HEK293 (cell line): ENCODE measurements around the gene KIF18B.

Experiments
- CTCF ChIA-PET: fragments of 350-600 bp; formaldehyde crosslinking; extraction: SDS; loops from one replicate; lab custom pipeline; 2021; ENCODE audit warnings: antibody characterized with exemption; lab: Yijun Ruan, JAX
- POLR2A ChIA-PET: fragments of 300-600 bp; formaldehyde crosslinking; extraction: SDS; loops from one replicate; lab custom pipeline; 2020; ENCODE audit warnings: antibody characterized with exemption, inconsistent platforms; lab: Yijun Ruan, JAX
- H3K27ac ChIP-seq: fragments of 200-500 bp; sonication (Bioruptor generic); 2 replicates; pipeline ENCODE4 v1.5.1; 2014; ENCODE audit warnings: low read depth, low read length, control low read depth, inconsistent platforms; ENCODE audit errors: extremely low read depth
- H3K36me3 ChIP-seq, 2 experiments: fragments of 200-500 bp in 1 of 2; sonication (Bioruptor generic) in 1 of 2; 1 replicate in 1 of 2; 2 replicates in 1 of 2; pipeline ENCODE4 v1.5.1; 2014 to 2017; ENCODE audit warnings: inconsistent platforms in 2 of 2, low read length in 2 of 2; ENCODE audit not compliant: control insufficient read depth in 2 of 2, insufficient read depth in 1 of 2
- H3K4me1 ChIP-seq: fragments of 200-500 bp; sonication (Bioruptor generic); 2 replicates; pipeline ENCODE4 v1.5.1; 2014; ENCODE audit warnings: mild to moderate bottlenecking, low read length, inconsistent platforms; ENCODE audit not compliant: control insufficient read depth, insufficient read depth
- H3K4me3 ChIP-seq: 2 replicates; pipeline ENCODE4 v1.5.1; 2011; ENCODE audit warnings: low read depth, mild to moderate bottlenecking, control low read depth, low read length, moderate library complexity
- H3K9me3 ChIP-seq: fragments of 200-500 bp; sonication (Bioruptor generic); 2 replicates; pipeline ENCODE4 v1.5.1; 2014; ENCODE audit warnings: low read depth, low read length, inconsistent platforms; ENCODE audit not compliant: control insufficient read depth, insufficient read depth
- IKZF3 ChIP-seq: fragments of 450-650 bp; IDR thresholded peaks from 2 replicates; pipeline ENCODE4 v1.5.0; 2018; ENCODE audit warnings: missing biosample characterization, mild to moderate bottlenecking, missing genetic modification characterization, moderate library complexity
- OSR2 ChIP-seq: fragments of 450-650 bp; formaldehyde crosslinking; IDR thresholded peaks from 2 replicates; pipeline ENCODE4 v1.5.1; 2016; ENCODE audit warnings: missing biosample characterization, missing genetic modification characterization
- PRDM1 ChIP-seq: fragments of 450-650 bp; formaldehyde crosslinking; IDR thresholded peaks from 2 replicates; pipeline ENCODE4; 2016; ENCODE audit warnings: missing biosample characterization, missing genetic modification characterization
- SETDB1 ChIP-seq: IDR thresholded peaks from one replicate; pipeline ENCODE4 v1.6.1; 2017; ENCODE audit warnings: mild to moderate bottlenecking, low read length, moderate library complexity, mixed read lengths; ENCODE audit not compliant: insufficient read length
- SP7 ChIP-seq: fragments of 450-650 bp; formaldehyde crosslinking; IDR thresholded peaks from 2 replicates; pipeline ENCODE4 v1.5.1; 2016; ENCODE audit warnings: missing biosample characterization, missing genetic modification characterization
- TRIM28 ChIP-seq: IDR thresholded peaks from 2 replicates; pipeline ENCODE4 v1.6.1; 2011; ENCODE audit warnings: low read length, control low read depth, borderline replicate concordance
- ZBTB17 ChIP-seq: fragments of 450-650 bp; formaldehyde crosslinking; IDR thresholded peaks from 2 replicates; pipeline ENCODE4 v1.5.1; 2016; ENCODE audit warnings: missing biosample characterization, missing genetic modification characterization
- ZBTB21 ChIP-seq: fragments of 450-650 bp; formaldehyde crosslinking; IDR thresholded peaks from 2 replicates; pipeline ENCODE4 v1.5.1; 2017; ENCODE audit warnings: missing biosample characterization, missing genetic modification characterization
- ZBTB48 ChIP-seq: fragments of 450-650 bp; formaldehyde crosslinking; IDR thresholded peaks from 2 replicates; pipeline ENCODE4 v1.5.1; 2016; ENCODE audit warnings: missing biosample characterization, missing genetic modification characterization
- ZBTB8A ChIP-seq: fragments of 450-650 bp; formaldehyde crosslinking; IDR thresholded peaks from 2 replicates; pipeline ENCODE4 v1.5.1; 2016; ENCODE audit warnings: missing biosample characterization, missing genetic modification characterization
- ZEB2 ChIP-seq: fragments of 450-650 bp; formaldehyde crosslinking; IDR thresholded peaks from 2 replicates; pipeline ENCODE4 v1.5.1; 2016; ENCODE audit warnings: missing biosample characterization, missing genetic modification characterization
- ZFP69B ChIP-seq: fragments of 450-650 bp; formaldehyde crosslinking; IDR thresholded peaks from 2 replicates; pipeline ENCODE4 v1.5.1; 2016; ENCODE audit warnings: missing biosample characterization, missing genetic modification characterization
- ZIC2 ChIP-seq: fragments of 450-650 bp; formaldehyde crosslinking; IDR thresholded peaks from 2 replicates; pipeline ENCODE4 v1.5.1; 2016; ENCODE audit warnings: missing biosample characterization, missing genetic modification characterization
- ZNF146 ChIP-seq: fragments of 450-650 bp; formaldehyde crosslinking; IDR thresholded peaks from 2 replicates; pipeline ENCODE4 v1.5.1; 2016; ENCODE audit warnings: missing biosample characterization, missing genetic modification characterization
- ZNF175 ChIP-seq: fragments of 450-650 bp; formaldehyde crosslinking; IDR thresholded peaks from 2 replicates; pipeline ENCODE4 v1.5.1; 2016; ENCODE audit warnings: missing biosample characterization, missing genetic modification characterization
- ZNF24 ChIP-seq: fragments of 450-650 bp; formaldehyde crosslinking; IDR thresholded peaks from 2 replicates; pipeline ENCODE4 v1.5.1; 2016; ENCODE audit warnings: missing biosample characterization, missing genetic modification characterization
- ZNF274 ChIP-seq, 2 experiments: fragments of 200-500 bp in 1 of 2; fragments of 450-650 bp in 1 of 2; sonication (Bioruptor generic) in 1 of 2; formaldehyde crosslinking in 1 of 2; IDR thresholded peaks; 2 replicates each; pipeline versions ENCODE4 v1.5.1 to v1.6.1; 2014 to 2016; ENCODE audit warnings: borderline replicate concordance in 1 of 2, inconsistent platforms in 1 of 2, low read length in 1 of 2, missing biosample characterization in 1 of 2, missing genetic modification characterization in 1 of 2
- ZNF335 ChIP-seq: fragments of 450-650 bp; formaldehyde crosslinking; conservative IDR thresholded peaks from 2 replicates; pipeline ENCODE4 v1.5.1; 2016; ENCODE audit warnings: missing biosample characterization, missing genetic modification characterization
- ZNF366 ChIP-seq: fragments of 450-650 bp; formaldehyde crosslinking; conservative IDR thresholded peaks from 2 replicates; pipeline ENCODE4 v1.5.1; 2016; ENCODE audit warnings: missing biosample characterization, missing genetic modification characterization
- ZNF558 ChIP-seq: fragments of 450-650 bp; formaldehyde crosslinking; IDR thresholded peaks from 2 replicates; pipeline ENCODE4 v1.5.1; 2016; ENCODE audit warnings: missing biosample characterization, missing genetic modification characterization
- ZNF629 ChIP-seq: fragments of 450-650 bp; formaldehyde crosslinking; IDR thresholded peaks from 2 replicates; pipeline ENCODE4 v1.5.1; 2017; ENCODE audit warnings: missing biosample characterization, missing genetic modification characterization
- ZNF660 ChIP-seq: fragments of 450-650 bp; IDR thresholded peaks from 2 replicates; pipeline ENCODE4 v1.5.1; 2018; ENCODE audit warnings: missing biosample characterization, mild to moderate bottlenecking, missing genetic modification characterization
- ZNF677 ChIP-seq: fragments of 450-650 bp; IDR thresholded peaks from 2 replicates; pipeline ENCODE4 v1.5.0; 2018; ENCODE audit warnings: missing biosample characterization, mild to moderate bottlenecking, missing genetic modification characterization, moderate library complexity
- ZNF785 ChIP-seq: fragments of 450-650 bp; formaldehyde crosslinking; IDR thresholded peaks from 2 replicates; pipeline ENCODE4 v1.5.1; 2016; ENCODE audit warnings: missing biosample characterization, missing genetic modification characterization
- ZNF791 ChIP-seq: fragments of 450-650 bp; formaldehyde crosslinking; IDR thresholded peaks from 2 replicates; pipeline ENCODE4 v1.5.1; 2016; ENCODE audit warnings: missing biosample characterization, missing genetic modification characterization
- ZNF837 ChIP-seq: fragments of 450-650 bp; formaldehyde crosslinking; IDR thresholded peaks from 2 replicates; pipeline ENCODE4 v1.5.1; 2016; ENCODE audit warnings: missing biosample characterization, missing genetic modification characterization
- ZSCAN23 ChIP-seq: fragments of 450-650 bp; formaldehyde crosslinking; IDR thresholded peaks from 2 replicates; pipeline ENCODE4 v1.5.1; 2016; ENCODE audit warnings: missing biosample characterization, missing genetic modification characterization
- ZSCAN30 ChIP-seq: fragments of 450-650 bp; IDR thresholded peaks from 2 replicates; pipeline ENCODE4 v1.5.1; 2018; ENCODE audit warnings: missing biosample characterization, mild to moderate bottlenecking, missing genetic modification characterization, moderate library complexity
- TF ChIP-seq, protein P1 (sequence below): fragments of 450-650 bp; IDR thresholded peaks from 2 replicates; pipeline ENCODE4 v1.5.1; 2018; ENCODE audit warnings: missing biosample characterization, mild to moderate bottlenecking, missing genetic modification characterization
- TF ChIP-seq, protein P2 (sequence below): fragments of 450-650 bp; formaldehyde crosslinking; IDR thresholded peaks from 2 replicates; pipeline ENCODE4 v1.5.1; 2016; ENCODE audit warnings: missing biosample characterization, missing genetic modification characterization, low read depth
- TF ChIP-seq, protein P3 (sequence below): fragments of 450-650 bp; formaldehyde crosslinking; IDR thresholded peaks from 2 replicates; pipeline ENCODE4 v1.5.1; 2016; ENCODE audit warnings: missing biosample characterization, missing genetic modification characterization
- TF ChIP-seq, protein P4 (sequence below): fragments of 450-650 bp; formaldehyde crosslinking; IDR thresholded peaks from 2 replicates; pipeline ENCODE4 v1.5.1; 2016; ENCODE audit warnings: missing biosample characterization, missing genetic modification characterization
- TF ChIP-seq, protein P5 (sequence below): fragments of 450-650 bp; formaldehyde crosslinking; IDR thresholded peaks from 2 replicates; pipeline ENCODE4 v1.5.1; 2016; ENCODE audit warnings: missing biosample characterization, missing genetic modification characterization

Gene KIF18B

DNA sequence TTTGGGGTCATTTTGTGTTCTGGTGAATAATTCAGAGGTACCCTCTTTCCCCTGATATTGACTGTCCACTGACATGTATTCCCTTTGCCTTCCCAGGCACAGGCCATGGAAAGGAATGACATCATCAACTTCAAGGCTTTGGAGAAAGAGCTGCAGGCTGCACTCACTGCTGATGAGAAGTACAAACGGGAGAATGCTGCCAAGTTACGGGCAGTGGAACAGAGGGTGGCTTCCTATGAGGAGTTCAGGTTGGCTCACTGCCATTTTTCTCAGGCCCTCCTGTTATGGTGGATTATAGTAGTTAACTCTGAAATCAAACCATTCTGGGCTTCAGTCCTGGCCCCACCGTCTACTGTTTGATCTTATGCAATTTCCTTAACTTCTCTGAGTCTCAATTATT lies 46.7 kb downstream of the KIF18B start:
- peaks cover 24% of the 10 kb centered on the region for H3K4me1 ChIP-seq
- H3K4me3 ChIP-seq = no peak overlapping the region
- peaks cover 5 to 21% of the 10 kb centered on the region in 2 experiments; a peak in 2 of 3 replicates for H3K36me3 ChIP-seq
- peak overlapping the region; percentile 45 for H3K27ac ChIP-seq
- H3K9me3 ChIP-seq = no peaks in the 10 kb centered on the region
- POLR2A ChIA-PET = interaction anchor here (1.1 to 2.5 kb wide), 2 partner anchors 10 to 160 kb away, joined by 3 to 6 read pairs; no protein-coding TSS in a partner anchor
- CTCF ChIA-PET = interaction anchor here (0.7 to 8.3 kb wide), 7 partner anchors 10 to 198 kb away, joined by 3 to 74 read pairs (median 4); no protein-coding TSS in a partner anchor
- TF ChIP-seq ZNF175 (tag by site-specific recombination) = no peak
- no peak for TF ChIP-seq ZNF274 (IDR thresholded peaks at IDR 0.05; ENCODE audit: low read length)
- TF ChIP-seq ZNF274 (tag by site-specific recombination; IDR thresholded peaks at IDR 0.05; ENCODE audit: borderline replicate concordance) = no peak
- TF ChIP-seq ZNF24 (tag by site-specific recombination) = no peak
- TF ChIP-seq SETDB1 = no peak
- peak; percentile 93; the same call in 1 of the 2 replicates for TF ChIP-seq ZNF660 (tag by site-specific recombination)
- TF ChIP-seq ZNF335 = peak; percentile 30; the same call in 1 of the 2 replicates
- TF ChIP-seq ZNF146 (tag by site-specific recombination) = no peak
- peak; percentile 57 for TF ChIP-seq SP7 (tag by site-specific recombination)
- TF ChIP-seq ZBTB17 (tag by site-specific recombination) = peak; percentile 92
- TF ChIP-seq ZFP69B (tag by site-specific recombination) = peak; percentile 70
- TF ChIP-seq, protein P1, sequence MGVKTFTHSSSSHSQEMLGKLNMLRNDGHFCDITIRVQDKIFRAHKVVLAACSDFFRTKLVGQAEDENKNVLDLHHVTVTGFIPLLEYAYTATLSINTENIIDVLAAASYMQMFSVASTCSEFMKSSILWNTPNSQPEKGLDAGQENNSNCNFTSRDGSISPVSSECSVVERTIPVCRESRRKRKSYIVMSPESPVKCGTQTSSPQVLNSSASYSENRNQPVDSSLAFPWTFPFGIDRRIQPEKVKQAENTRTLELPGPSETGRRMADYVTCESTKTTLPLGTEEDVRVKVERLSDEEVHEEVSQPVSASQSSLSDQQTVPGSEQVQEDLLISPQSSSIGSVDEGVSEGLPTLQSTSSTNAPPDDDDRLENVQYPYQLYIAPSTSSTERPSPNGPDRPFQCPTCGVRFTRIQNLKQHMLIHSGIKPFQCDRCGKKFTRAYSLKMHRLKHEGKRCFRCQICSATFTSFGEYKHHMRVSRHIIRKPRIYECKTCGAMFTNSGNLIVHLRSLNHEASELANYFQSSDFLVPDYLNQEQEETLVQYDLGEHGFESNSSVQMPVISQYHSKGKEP (tag by site-specific recombination) = peak; percentile 95
- TF ChIP-seq ZSCAN23 (tag by site-specific recombination) = no peak
- TF ChIP-seq ZNF629 (tag by site-specific recombination) = peak; percentile 90
- TF ChIP-seq PRDM1 = peak; percentile 92
- TF ChIP-seq ZSCAN30 = peak; percentile 64
- TF ChIP-seq ZBTB8A (tag by site-specific recombination) = 0 out of 2 replicates have a peak, but pooled peaks have one; percentile 14
- TF ChIP-seq ZBTB48 (tag by site-specific recombination) = no peak
- TF ChIP-seq IKZF3 (tag by site-specific recombination) = peak; percentile 68; the same call in 1 of the 2 replicates
- TF ChIP-seq, protein P2, sequence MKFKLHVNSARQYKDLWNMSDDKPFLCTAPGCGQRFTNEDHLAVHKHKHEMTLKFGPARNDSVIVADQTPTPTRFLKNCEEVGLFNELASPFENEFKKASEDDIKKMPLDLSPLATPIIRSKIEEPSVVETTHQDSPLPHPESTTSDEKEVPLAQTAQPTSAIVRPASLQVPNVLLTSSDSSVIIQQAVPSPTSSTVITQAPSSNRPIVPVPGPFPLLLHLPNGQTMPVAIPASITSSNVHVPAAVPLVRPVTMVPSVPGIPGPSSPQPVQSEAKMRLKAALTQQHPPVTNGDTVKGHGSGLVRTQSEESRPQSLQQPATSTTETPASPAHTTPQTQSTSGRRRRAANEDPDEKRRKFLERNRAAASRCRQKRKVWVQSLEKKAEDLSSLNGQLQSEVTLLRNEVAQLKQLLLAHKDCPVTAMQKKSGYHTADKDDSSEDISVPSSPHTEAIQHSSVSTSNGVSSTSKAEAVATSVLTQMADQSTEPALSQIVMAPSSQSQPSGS (tag by site-specific recombination) = peak; percentile 99
- TF ChIP-seq, protein P3, sequence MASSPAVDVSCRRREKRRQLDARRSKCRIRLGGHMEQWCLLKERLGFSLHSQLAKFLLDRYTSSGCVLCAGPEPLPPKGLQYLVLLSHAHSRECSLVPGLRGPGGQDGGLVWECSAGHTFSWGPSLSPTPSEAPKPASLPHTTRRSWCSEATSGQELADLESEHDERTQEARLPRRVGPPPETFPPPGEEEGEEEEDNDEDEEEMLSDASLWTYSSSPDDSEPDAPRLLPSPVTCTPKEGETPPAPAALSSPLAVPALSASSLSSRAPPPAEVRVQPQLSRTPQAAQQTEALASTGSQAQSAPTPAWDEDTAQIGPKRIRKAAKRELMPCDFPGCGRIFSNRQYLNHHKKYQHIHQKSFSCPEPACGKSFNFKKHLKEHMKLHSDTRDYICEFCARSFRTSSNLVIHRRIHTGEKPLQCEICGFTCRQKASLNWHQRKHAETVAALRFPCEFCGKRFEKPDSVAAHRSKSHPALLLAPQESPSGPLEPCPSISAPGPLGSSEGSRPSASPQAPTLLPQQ = peak; percentile 78
- TF ChIP-seq, protein P4, sequence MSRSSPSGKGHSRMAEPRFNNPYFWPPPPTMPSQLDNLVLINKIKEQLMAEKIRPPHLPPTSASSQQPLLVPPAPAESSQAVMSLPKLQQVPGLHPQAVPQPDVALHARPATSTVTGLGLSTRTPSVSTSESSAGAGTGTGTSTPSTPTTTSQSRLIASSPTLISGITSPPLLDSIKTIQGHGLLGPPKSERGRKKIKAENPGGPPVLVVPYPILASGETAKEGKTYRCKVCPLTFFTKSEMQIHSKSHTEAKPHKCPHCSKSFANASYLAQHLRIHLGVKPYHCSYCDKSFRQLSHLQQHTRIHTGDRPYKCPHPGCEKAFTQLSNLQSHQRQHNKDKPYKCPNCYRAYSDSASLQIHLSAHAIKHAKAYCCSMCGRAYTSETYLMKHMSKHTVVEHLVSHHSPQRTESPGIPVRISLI = no peak
- TF ChIP-seq ZIC2 = no peak
- TF ChIP-seq ZNF791 (tag by site-specific recombination) = no peak
- TF ChIP-seq OSR2 (tag by site-specific recombination) = peak; percentile 90
- no peak for TF ChIP-seq ZNF837 (tag by site-specific recombination)
- 0 out of 2 replicates have a peak, but pooled peaks have one; percentile 16 for TF ChIP-seq TRIM28
- TF ChIP-seq ZNF785 (tag by site-specific recombination) = no peak
- peak; percentile 82 for TF ChIP-seq ZBTB21 (tag by site-specific recombination)
- peak; percentile 80; the same call in 1 of the 2 replicates for TF ChIP-seq ZNF558
- TF ChIP-seq ZEB2 (tag by site-specific recombination) = 0 out of 2 replicates have a peak, but pooled peaks have one; percentile 26
- TF ChIP-seq ZNF677 (tag by site-specific recombination) = no peak
- TF ChIP-seq ZNF366 (tag by site-specific recombination) = peak; percentile 69
- TF ChIP-seq, protein P5, sequence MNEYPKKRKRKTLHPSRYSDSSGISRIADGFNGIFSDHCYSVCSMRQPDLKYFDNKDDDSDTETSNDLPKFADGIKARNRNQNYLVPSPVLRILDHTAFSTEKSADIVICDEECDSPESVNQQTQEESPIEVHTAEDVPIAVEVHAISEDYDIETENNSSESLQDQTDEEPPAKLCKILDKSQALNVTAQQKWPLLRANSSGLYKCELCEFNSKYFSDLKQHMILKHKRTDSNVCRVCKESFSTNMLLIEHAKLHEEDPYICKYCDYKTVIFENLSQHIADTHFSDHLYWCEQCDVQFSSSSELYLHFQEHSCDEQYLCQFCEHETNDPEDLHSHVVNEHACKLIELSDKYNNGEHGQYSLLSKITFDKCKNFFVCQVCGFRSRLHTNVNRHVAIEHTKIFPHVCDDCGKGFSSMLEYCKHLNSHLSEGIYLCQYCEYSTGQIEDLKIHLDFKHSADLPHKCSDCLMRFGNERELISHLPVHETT (tag by site-specific recombination) = 0 out of 2 replicates have a peak, but pooled peaks have one; percentile 46
